ENCODE data around the gene MAP3K5. TPM values are rescaled to one million over a fixed set of nuclear protein-coding genes. Genes with fewer than 3 reads are reported as not detected.

MAP3K5 gene
- total and polyA plus RNA-seq, 9 of the 15 experiments (the other 6 are each of a cell fraction or from before 2014, with no cell fraction given): 2.2 to 13.0 (median 9.9) TPM

DNA sequence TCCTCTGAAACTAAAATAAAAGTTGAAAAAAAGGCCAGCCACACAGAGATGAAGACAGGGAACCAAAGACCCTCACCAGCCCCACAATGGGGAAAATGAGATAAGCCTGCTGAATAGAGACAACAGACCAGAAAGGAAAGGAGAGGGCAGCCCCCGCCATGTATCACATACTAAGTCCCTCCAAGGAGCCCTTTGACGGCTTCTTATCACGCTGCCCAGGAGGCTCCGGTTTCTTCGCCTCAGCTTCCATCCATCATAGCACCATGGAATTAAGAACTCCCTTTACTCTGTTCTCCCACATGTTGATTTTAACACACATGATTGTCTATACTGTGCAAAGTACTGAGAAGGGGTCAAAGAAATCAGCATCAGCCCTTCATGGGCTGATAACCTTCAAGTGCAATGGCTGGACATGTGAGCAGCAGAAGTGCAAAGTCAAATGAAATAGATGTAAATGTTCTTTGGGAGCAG, 54.9 kb downstream of the MAP3K5 start (continued):
- TF ChIP-seq, protein P1, sequence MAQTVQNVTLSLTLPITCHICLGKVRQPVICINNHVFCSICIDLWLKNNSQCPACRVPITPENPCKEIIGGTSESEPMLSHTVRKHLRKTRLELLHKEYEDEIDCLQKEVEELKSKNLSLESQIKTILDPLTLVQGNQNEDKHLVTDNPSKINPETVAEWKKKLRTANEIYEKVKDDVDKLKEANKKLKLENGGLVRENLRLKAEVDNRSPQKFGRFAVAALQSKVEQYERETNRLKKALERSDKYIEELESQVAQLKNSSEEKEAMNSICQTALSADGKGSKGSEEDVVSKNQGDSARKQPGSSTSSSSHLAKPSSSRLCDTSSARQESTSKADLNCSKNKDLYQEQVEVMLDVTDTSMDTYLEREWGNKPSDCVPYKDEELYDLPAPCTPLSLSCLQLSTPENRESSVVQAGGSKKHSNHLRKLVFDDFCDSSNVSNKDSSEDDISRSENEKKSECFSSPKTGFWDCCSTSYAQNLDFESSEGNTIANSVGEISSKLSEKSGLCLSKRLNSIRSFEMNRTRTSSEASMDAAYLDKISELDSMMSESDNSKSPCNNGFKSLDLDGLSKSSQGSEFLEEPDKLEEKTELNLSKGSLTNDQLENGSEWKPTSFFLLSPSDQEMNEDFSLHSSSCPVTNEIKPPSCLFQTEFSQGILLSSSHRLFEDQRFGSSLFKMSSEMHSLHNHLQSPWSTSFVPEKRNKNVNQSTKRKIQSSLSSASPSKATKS (CRISPR knock-in tag; IDR thresholded peaks at IDR 0.05): no peak
- TF ChIP-seq ZNF764 (CRISPR knock-in tag; IDR thresholded peaks at IDR 0.05; ENCODE audit: low read depth) (no peak), NFIC (IDR thresholded peaks at IDR 0.05) (peak; percentile 42; the same call in 1 of the 2 replicates), SP1 (CRISPR knock-in tag; IDR thresholded peaks at IDR 0.05) (no peak), TCF7 (IDR thresholded peaks at IDR 0.05; ENCODE audit: borderline replicate concordance) (no peak), MYNN (IDR thresholded peaks at IDR 0.05) (0 out of 2 replicates have a peak, but pooled peaks have one; percentile 38), MYNN (CRISPR knock-in tag; IDR thresholded peaks at IDR 0.05) (no peak), MTA2 (IDR thresholded peaks at IDR 0.05; ENCODE audit: low read depth) (peak; percentile 24; the same call in 1 of the 2 replicates), NFATC3 (IDR thresholded peaks at IDR 0.05) (no peak), TCFL5 (CRISPR knock-in tag; conservative IDR thresholded peaks at IDR 0.05) (no peak), MCM5 (IDR thresholded peaks at IDR 0.05; ENCODE audit: low read depth) (no peak), TAF15 (IDR thresholded peaks at IDR 0.05; ENCODE audit: low read depth, low read length) (no peak), TAF7 (tag; IDR thresholded peaks at IDR 0.05) (no peak), ZNF253 (CRISPR knock-in tag; conservative IDR thresholded peaks at IDR 0.05) (no peak), E2F3 (CRISPR knock-in tag; IDR thresholded peaks at IDR 0.05) (no peak), NR2F6 (CRISPR knock-in tag; IDR thresholded peaks at IDR 0.05) (no peak)
- TF ChIP-seq, protein P2, sequence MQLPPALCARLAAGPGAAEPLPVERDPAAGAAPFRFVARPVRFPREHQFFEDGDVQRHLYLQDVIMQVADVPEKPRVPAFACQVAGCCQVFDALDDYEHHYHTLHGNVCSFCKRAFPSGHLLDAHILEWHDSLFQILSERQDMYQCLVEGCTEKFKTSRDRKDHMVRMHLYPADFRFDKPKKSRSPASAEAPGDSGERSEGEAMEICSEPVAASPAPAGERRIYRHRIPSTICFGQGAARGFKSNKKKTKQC (CRISPR knock-in tag; IDR thresholded peaks at IDR 0.05): no peak
- TF ChIP-seq, protein P3, sequence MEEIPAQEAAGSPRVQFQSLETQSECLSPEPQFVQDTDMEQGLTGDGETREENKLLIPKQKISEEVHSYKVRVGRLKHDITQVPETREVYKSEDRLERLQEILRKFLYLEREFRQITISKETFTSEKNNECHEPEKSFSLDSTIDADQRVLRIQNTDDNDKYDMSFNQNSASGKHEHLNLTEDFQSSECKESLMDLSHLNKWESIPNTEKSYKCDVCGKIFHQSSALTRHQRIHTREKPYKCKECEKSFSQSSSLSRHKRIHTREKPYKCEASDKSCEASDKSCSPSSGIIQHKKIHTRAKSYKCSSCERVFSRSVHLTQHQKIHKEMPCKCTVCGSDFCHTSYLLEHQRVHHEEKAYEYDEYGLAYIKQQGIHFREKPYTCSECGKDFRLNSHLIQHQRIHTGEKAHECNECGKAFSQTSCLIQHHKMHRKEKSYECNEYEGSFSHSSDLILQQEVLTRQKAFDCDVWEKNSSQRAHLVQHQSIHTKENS (CRISPR knock-in tag; IDR thresholded peaks at IDR 0.05): no peak
- TF ChIP-seq, protein P4, sequence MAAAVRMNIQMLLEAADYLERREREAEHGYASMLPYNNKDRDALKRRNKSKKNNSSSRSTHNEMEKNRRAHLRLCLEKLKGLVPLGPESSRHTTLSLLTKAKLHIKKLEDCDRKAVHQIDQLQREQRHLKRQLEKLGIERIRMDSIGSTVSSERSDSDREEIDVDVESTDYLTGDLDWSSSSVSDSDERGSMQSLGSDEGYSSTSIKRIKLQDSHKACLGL (CRISPR knock-in tag; IDR thresholded peaks at IDR 0.05; ENCODE audit: borderline replicate concordance, poor library complexity, severe bottlenecking): no peak
- TF ChIP-seq, protein P5, sequence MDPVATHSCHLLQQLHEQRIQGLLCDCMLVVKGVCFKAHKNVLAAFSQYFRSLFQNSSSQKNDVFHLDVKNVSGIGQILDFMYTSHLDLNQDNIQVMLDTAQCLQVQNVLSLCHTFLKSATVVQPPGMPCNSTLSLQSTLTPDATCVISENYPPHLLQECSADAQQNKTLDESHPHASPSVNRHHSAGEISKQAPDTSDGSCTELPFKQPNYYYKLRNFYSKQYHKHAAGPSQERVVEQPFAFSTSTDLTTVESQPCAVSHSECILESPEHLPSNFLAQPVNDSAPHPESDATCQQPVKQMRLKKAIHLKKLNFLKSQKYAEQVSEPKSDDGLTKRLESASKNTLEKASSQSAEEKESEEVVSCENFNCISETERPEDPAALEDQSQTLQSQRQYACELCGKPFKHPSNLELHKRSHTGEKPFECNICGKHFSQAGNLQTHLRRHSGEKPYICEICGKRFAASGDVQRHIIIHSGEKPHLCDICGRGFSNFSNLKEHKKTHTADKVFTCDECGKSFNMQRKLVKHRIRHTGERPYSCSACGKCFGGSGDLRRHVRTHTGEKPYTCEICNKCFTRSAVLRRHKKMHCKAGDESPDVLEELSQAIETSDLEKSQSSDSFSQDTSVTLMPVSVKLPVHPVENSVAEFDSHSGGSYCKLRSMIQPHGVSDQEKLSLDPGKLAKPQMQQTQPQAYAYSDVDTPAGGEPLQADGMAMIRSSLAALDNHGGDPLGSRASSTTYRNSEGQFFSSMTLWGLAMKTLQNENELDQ (CRISPR knock-in tag; IDR thresholded peaks at IDR 0.05; ENCODE audit: borderline replicate concordance): no peak
- TF ChIP-seq, protein P6, sequence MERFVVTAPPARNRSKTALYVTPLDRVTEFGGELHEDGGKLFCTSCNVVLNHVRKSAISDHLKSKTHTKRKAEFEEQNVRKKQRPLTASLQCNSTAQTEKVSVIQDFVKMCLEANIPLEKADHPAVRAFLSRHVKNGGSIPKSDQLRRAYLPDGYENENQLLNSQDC (CRISPR knock-in tag; IDR thresholded peaks at IDR 0.05): no peak
- TF ChIP-seq, protein P7, sequence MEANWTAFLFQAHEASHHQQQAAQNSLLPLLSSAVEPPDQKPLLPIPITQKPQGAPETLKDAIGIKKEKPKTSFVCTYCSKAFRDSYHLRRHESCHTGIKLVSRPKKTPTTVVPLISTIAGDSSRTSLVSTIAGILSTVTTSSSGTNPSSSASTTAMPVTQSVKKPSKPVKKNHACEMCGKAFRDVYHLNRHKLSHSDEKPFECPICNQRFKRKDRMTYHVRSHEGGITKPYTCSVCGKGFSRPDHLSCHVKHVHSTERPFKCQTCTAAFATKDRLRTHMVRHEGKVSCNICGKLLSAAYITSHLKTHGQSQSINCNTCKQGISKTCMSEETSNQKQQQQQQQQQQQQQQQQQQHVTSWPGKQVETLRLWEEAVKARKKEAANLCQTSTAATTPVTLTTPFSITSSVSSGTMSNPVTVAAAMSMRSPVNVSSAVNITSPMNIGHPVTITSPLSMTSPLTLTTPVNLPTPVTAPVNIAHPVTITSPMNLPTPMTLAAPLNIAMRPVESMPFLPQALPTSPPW (CRISPR knock-in tag; IDR thresholded peaks at IDR 0.05): peak; percentile 29; the same call in 1 of the 2 replicates
